ENCODE data around the gene TAGLN2.
A peak's percentile ranks its signal among the peaks of the same experiment; 100 is the strongest.

The TAGLN2 gene

DNA sequence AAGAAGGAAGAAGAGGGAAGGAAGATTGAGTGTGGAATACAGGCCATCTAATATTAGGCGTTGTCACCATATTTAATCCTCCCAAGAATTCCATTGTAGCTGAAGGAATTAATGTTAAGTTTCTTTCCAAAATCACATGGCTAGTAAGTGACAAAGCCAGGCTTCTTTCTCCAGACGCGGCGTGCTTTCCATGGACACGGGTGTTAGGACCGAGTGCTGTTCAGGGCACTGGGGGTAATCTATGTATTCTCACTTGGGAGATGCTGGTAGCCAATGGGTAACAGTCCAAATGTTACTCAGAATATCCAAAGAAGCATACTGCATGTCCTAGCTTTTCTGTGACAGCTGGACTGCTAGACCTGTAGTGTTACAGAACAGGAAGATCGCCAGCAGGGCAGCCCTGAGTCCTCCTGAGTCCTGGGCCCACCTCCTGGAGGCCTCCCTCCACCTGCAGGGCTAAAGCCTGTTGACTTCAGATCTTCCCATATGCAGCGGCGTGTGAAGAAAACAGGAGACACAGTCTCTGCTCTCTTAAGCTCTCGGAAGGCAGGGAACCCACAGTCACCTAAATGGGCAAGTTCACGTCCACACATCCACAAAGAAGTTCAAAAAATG is 14.8 kb upstream of the TAGLN2 start:
- DNase-seq (ENCODE audit: extremely low read depth, low read depth): no peak
- TF ChIP-seq, protein P1, sequence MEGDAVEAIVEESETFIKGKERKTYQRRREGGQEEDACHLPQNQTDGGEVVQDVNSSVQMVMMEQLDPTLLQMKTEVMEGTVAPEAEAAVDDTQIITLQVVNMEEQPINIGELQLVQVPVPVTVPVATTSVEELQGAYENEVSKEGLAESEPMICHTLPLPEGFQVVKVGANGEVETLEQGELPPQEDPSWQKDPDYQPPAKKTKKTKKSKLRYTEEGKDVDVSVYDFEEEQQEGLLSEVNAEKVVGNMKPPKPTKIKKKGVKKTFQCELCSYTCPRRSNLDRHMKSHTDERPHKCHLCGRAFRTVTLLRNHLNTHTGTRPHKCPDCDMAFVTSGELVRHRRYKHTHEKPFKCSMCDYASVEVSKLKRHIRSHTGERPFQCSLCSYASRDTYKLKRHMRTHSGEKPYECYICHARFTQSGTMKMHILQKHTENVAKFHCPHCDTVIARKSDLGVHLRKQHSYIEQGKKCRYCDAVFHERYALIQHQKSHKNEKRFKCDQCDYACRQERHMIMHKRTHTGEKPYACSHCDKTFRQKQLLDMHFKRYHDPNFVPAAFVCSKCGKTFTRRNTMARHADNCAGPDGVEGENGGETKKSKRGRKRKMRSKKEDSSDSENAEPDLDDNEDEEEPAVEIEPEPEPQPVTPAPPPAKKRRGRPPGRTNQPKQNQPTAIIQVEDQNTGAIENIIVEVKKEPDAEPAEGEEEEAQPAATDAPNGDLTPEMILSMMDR (IDR thresholded peaks at IDR 0.05; ENCODE audit: low read depth, low read length, missing control alignments): no peak
- H3K4me3 ChIP-seq (replicated peaks; ENCODE audit: low read depth, low read length): no peak overlapping the region

DNA sequence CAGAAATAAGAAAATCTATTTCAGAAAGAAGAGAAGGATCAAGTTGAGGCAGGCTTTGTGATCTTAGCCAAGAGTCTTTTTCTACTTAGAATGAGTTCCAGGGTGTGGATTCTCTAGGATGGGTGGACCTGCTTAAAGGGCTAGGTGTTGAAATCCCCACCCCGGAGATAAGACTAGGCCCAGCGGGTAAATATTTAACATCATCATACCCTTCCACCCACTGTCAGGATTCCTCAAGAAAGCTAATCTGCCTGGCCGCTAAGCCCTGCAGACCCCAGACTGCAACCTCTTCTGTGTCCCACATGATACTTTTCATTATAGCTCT is 14.3 kb upstream of the TAGLN2 start:
- TF ChIP-seq, protein P1 (IDR thresholded peaks at IDR 0.05; ENCODE audit: low read depth, low read length, missing control alignments): no peak
- no peak overlapping the region for H3K4me3 ChIP-seq (replicated peaks; ENCODE audit: low read depth, low read length)
- DNase-seq (ENCODE audit: extremely low read depth, low read depth): no peak

DNA sequence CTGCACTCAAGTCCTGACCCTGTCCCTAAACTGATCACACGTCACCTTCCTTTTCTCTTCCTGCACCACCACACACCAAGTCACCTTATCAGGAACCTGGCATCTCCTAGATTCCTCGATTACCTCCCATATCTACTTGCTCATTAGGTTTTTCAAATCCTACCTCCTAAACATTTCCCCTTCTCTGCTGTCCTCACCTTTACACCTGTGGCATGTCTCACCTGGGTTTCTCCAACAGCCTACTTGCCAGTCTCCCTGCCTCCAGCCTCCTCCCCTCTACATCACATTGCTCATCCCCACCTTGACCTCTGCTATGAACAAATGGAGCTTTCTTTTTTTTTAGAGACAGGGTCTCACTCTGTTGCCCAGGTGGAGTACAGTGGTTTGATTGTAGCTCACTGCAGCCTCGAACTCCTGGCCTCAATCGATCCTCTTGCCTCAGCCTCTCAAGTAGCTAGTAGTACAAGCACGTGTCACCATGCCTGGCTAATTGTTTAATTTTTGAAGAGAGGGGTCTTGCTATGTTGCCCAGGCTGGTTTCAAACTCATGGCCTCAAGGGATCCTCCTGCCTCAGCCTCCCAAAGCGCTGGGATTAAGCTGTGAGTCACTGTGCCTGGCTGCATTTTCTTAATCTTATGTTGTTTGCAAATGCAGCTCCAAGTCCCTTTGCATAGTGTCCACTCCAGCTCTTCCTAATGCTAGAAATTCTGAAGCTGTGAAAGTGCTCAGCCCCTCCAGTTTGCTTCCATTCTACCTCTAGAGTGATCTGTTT is 13.8 kb upstream of the TAGLN2 start:
- no peak overlapping the region for H3K4me3 ChIP-seq (replicated peaks; ENCODE audit: low read depth, low read length)
- no peak for DNase-seq (ENCODE audit: extremely low read depth, low read depth)
- TF ChIP-seq, protein P1 (IDR thresholded peaks at IDR 0.05; ENCODE audit: low read depth, low read length, missing control alignments): no peak

DNA sequence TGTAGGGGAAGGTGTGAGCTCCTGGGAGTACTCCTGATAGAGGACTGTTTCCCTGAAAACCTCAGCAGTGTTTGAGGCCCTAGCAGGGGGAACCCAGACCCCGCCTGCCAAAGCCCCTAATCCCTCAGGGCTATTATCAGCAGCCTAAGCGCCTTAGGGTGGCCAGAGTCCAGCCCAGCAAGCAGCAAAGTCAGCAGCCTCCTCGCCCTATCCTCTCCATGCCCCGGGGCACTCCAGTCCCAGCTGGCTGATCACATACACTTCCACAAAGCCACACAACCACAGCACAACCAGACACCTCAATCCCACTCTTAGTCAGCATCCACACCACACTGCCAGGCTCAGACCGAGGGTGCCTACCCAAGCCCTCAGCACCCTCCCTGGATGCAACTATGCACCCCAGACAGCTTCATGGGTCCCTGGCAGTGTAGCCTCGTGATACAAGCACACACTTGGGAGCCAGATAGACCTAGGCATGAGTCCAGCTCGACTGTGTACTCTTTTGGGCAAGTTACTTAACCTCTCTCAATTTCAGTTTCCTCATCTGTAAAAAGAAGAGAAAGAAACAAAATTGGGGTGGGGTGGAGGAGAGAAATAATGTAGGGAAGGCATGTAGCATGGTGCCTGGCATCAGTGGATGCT is 13.0 kb upstream of the TAGLN2 start:
- TF ChIP-seq, protein P1 (IDR thresholded peaks at IDR 0.05; ENCODE audit: low read depth, low read length, missing control alignments): no peak
- DNase-seq (ENCODE audit: extremely low read depth, low read depth): no peak
- no peak overlapping the region for H3K4me3 ChIP-seq (replicated peaks; ENCODE audit: low read depth, low read length)

DNA sequence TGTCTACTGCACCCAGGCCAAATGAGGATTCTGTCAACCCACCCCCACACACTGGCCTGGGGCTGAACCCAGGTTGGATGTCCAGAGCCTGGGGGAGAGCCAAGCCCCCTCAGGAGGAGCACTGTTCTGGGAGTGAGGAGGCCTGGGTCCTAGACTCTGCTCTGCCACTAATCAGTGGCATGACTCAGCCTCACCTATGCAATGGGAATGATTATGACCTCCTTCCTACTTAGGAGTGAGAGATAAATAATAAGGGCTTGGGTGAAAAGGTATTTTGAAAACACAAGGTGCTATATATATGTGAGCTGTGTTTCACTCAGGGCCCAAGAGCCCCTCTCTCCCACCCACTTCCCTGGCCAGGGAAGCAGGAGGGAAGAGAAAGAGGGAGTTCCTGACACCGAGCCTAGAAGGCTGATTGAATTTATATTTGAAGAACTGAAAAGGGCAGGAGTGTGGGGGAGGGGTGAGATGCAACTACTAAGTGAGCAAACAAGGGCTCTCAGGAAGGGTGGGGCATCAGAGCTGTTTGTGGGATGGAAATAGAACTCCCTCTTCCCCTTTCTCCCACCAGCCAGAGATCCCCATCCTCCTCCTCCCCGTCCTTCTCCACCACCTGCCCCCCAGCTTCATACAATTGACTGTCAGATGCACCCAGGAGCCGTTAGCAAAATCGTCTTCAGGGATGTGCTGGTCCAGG is 11.9 kb upstream of the TAGLN2 start:
- TF ChIP-seq, protein P1 (IDR thresholded peaks at IDR 0.05; ENCODE audit: low read depth, low read length, missing control alignments): no peak
- no peak for DNase-seq (ENCODE audit: extremely low read depth, low read depth)
- no peak overlapping the region for H3K4me3 ChIP-seq (replicated peaks; ENCODE audit: low read depth, low read length)

DNA sequence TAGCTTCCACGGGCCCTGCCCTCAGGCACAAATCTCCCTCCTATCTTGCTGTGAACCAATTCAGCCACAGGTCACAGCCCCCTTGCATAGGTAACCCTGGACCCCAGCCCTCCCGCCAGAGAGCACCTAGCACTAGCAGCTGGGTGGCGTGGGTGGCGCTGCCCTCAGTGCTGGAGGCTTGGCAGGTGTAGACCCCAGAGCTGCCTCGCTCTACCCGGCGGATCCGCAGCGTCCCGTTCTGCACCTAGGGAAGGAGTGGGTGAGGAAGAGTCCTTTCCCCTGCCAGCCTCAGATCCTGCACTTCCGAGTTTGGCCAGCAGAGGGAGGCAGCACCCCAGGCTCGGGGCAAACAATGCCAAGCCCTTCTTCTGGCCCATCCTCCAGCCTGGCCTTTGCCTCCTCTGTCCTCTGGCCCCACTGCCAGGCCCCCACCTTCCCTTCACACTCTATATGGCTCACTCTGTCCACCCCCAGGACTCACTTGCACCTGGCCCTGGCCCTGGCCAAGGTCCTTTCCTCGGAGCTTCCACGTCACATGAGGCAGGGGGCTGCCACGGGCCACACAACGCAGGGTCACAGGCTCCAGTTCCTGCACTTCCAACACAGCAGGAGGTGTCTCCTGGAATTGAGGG is 11.1 kb upstream of the TAGLN2 start:
- no peak for DNase-seq (ENCODE audit: extremely low read depth, low read depth)
- TF ChIP-seq, protein P1 (IDR thresholded peaks at IDR 0.05; ENCODE audit: low read depth, low read length, missing control alignments): peak; percentile 95
- no peak overlapping the region for H3K4me3 ChIP-seq (replicated peaks; ENCODE audit: low read depth, low read length)
